Kidney (tissue), 14 donors: ENCODE data around the gene AASDHPPT. TPM values are rescaled to one million over a fixed set of nuclear protein-coding genes. Genes with fewer than 3 reads are reported as not detected.

Experiments used
- DNase-seq, 5 donors: peaks; one replicate each; pipeline ENCODE4 v3.0.0-alpha.2; 2013 to 2020
- FAIRE-seq: peaks from 2 replicates; lab custom pipeline; 2012; peaks lifted over from hg19 to GRCh38; lab: Jason Lieb, UNC
- H3K27ac ChIP-seq, 2 donors: one replicate each; pipeline ENCODE4 v1.7.0; 2013; ENCODE audit warnings: low read depth in 2 of 2, low read length in 2 of 2, inconsistent platforms in 1 of 2
- H3K27me3 ChIP-seq: one replicate; pipeline ENCODE4 v1.7.1; 2013; ENCODE audit warnings: low read length, inconsistent platforms; ENCODE audit not compliant: control insufficient read depth, insufficient read depth
- H3K36me3 ChIP-seq, 3 donors: one replicate each; pipeline versions ENCODE4 v1.7.0 to v1.7.1; 2013; ENCODE audit warnings: low read length in 3 of 3, control low read depth in 1 of 3, inconsistent platforms in 1 of 3; ENCODE audit not compliant: insufficient read depth in 3 of 3, control insufficient read depth in 2 of 3
- H3K4me1 ChIP-seq, 3 donors: one replicate each; pipeline versions ENCODE4 v1.7.0 to v1.7.1; 2013; ENCODE audit warnings: low read length in 3 of 3, inconsistent platforms in 1 of 3, low read depth in 1 of 3; ENCODE audit not compliant: control insufficient read depth in 2 of 3, insufficient read depth in 2 of 3
- H3K4me3 ChIP-seq, 3 donors: one replicate each; pipeline versions ENCODE4 v1.7.0 to v1.8.1; 2013; ENCODE audit warnings: low read length in 3 of 3, control low read depth in 1 of 3, inconsistent platforms in 1 of 3
- H3K9ac ChIP-seq, 3 donors: one replicate each; pipeline versions ENCODE4 v1.7.0 to v1.7.1; 2013; ENCODE audit warnings: low read length in 3 of 3, control low read depth in 1 of 3, inconsistent platforms in 1 of 3
- H3K9me3 ChIP-seq, 3 donors: one replicate each; pipeline versions ENCODE4 v1.7.0 to v1.7.1; 2013; ENCODE audit warnings: low read length in 3 of 3, control low read depth in 1 of 3, inconsistent platforms in 1 of 3; ENCODE audit not compliant: control insufficient read depth in 2 of 3, insufficient read depth in 1 of 3
- CTCF ChIP-seq: IDR thresholded peaks from 3 replicates; pipeline ENCODE4 v1.5.1; 2012; ENCODE audit warnings: mild to moderate bottlenecking, moderate library complexity, borderline replicate concordance; ENCODE audit not compliant: insufficient read depth; ENCODE audit errors: extremely low read depth
- intact Hi-C: fragments of 100-400 bp; cut with DNase I; formaldehyde crosslinking; loops from one replicate; pipeline ENCODE4 v1.11.1; 2022
- polyA plus RNA-seq: library from polyadenylated mRNA; stranded (reverse); fragments of 350-450 nt; fragmentation: Illumina TruSeq; extraction: RNeasy Lipid Tissue Mini Kit (QIAGEN cat#74804); gene quantifications from one replicate; pipeline ENCODE4 v1.2.3, GENCODE V29; 2014; ENCODE audit warnings: low read depth, low replicate concordance; ENCODE audit not compliant: insufficient read depth
- total RNA-seq: library from RNA; stranded (reverse); fragmentation: NEBNext Ultra II Directional; extraction: Animal tissue kit (Norgen Biotek cat#: 25700); gene quantifications from one replicate; pipeline ENCODE4 v1.2.1, GENCODE V29; 2021
- donor health status: control.
- donor health status: control.
- donor health status: control.
- donor health status: control.
- donor health status: control.
- donor health status: DM: yes; HTN: yes; CAD: no.
- donor health status: Normal renal cell carcinoma (clear cell type).

Gene AASDHPPT
- total and polyA plus RNA-seq, 2 donors from 2014 or later = 20.8 to 33.0 TPM

- no peaks in the 10 kb centered on the region for H3K36me3 ChIP-seq
- no peaks in the 10 kb centered on the region for H3K9me3 ChIP-seq
- no peak overlapping the region for H3K27ac ChIP-seq
- intact Hi-C loops = no loop called here
- FAIRE-seq (no peak), DNase-seq (no peak)
- no peak for TF ChIP-seq CTCF
- H3K4me3 ChIP-seq = no peak overlapping the region
- no peaks in the 10 kb centered on the region for H3K27me3 ChIP-seq
- H3K9ac ChIP-seq = no peak overlapping the region
- H3K4me1 ChIP-seq = no peaks in the 10 kb centered on the region
Observed at GRCh38 chr11:106031202-106031810, 46.2 kb upstream of the AASDHPPT start.

GRCh38 chr11:106031936-106032335 is 45.5 kb upstream of the AASDHPPT start:
- no peaks in the 10 kb centered on the region for H3K9me3 ChIP-seq
- no peaks in the 10 kb centered on the region for H3K36me3 ChIP-seq
- FAIRE-seq (no peak), DNase-seq (no peak)
- H3K4me1 ChIP-seq = no peaks in the 10 kb centered on the region
- TF ChIP-seq CTCF = no peak
- H3K27me3 ChIP-seq = no peaks in the 10 kb centered on the region
- H3K9ac ChIP-seq = no peak overlapping the region
- no peak overlapping the region for H3K27ac ChIP-seq
- H3K4me3 ChIP-seq = no peak overlapping the region
- intact Hi-C loops = no loop called here

GRCh38 chr11:106032861-106033260 is 44.6 kb upstream of the AASDHPPT start:
- H3K9me3 ChIP-seq = no peaks in the 10 kb centered on the region
- H3K4me3 ChIP-seq = no peak overlapping the region
- FAIRE-seq (no peak), DNase-seq (no peak)
- H3K27me3 ChIP-seq = no peaks in the 10 kb centered on the region
- no peak for TF ChIP-seq CTCF
- no peaks in the 10 kb centered on the region for H3K36me3 ChIP-seq
- H3K27ac ChIP-seq = no peak overlapping the region
- H3K9ac ChIP-seq = no peak overlapping the region
- no peaks in the 10 kb centered on the region for H3K4me1 ChIP-seq
- intact Hi-C loops = no loop called here

GRCh38 chr11:106043540-106043939 is 33.9 kb upstream of the AASDHPPT start:
- Histone ChIP-seq H3K4me3 (no peak overlapping the region), H3K9me3 (no peaks in the 10 kb centered on the region), H3K27ac (no peak overlapping the region), H3K4me1 (no peaks in the 10 kb centered on the region), H3K36me3 (no peaks in the 10 kb centered on the region), H3K27me3 (no peaks in the 10 kb centered on the region), H3K9ac (no peak overlapping the region)
- TF ChIP-seq CTCF = no peak
- intact Hi-C loops = no loop called here
- DNase-seq = no peak
- FAIRE-seq = no peak
